WTC11 (cell line): Measurements from ENCODE around the gene RNF113B. TPM values are rescaled to one million over a fixed set of nuclear protein-coding genes. Genes with fewer than 3 reads are reported as not detected.

Source experiments
- ATAC-seq: fragments of 200-7000 bp; cut with Tn5 transposase; 2 replicates; pipeline ENCODE4 v1.10.0; 2021; ENCODE audit warnings: mild to moderate bottlenecking, moderate library complexity
- CTCF ChIA-PET: fragments of 300-600 bp; sonication (Branson Sonifier 250); formaldehyde crosslinking; loops from one replicate; lab custom pipeline; 2021; ENCODE audit warnings: antibody characterized with exemption; lab: Charles Lee
- POLR2A ChIA-PET: fragments of 350-600 bp; sonication (Branson Sonifier 250); formaldehyde crosslinking; loops from one replicate; lab custom pipeline; 2021; ENCODE audit warnings: antibody characterized with exemption; lab: Charles Lee
- DNase-seq: peaks from one replicate; pipeline ENCODE4 v3.0.0; 2021; ENCODE audit warnings: low spot score
- H3K27ac Mint-ChIP-seq: 2 replicates; pipeline ENCODE4 v1.8.0; 2021; ENCODE audit warnings: mixed read lengths
- H3K27me3 Mint-ChIP-seq: 2 replicates; pipeline ENCODE4 v1.8.0; 2021; ENCODE audit warnings: low read depth, mild to moderate bottlenecking, moderate library complexity, mixed read lengths
- H3K36me3 Mint-ChIP-seq: 2 replicates; pipeline ENCODE4 v1.8.0; 2021; ENCODE audit warnings: mixed read lengths
- H3K4me1 Mint-ChIP-seq: 2 replicates; pipeline ENCODE4 v1.8.0; 2022; ENCODE audit warnings: mixed read lengths
- H3K4me3 Mint-ChIP-seq: 2 replicates; pipeline ENCODE4 v1.8.0; 2021; ENCODE audit warnings: mild to moderate bottlenecking, moderate library complexity, mixed read lengths
- H3K9me3 Mint-ChIP-seq: 2 replicates; pipeline ENCODE4 v1.8.0; 2021; ENCODE audit warnings: mixed read lengths
- FOXP1 ChIP-seq: sonication (generic); formaldehyde crosslinking; IDR thresholded peaks from 2 replicates; pipeline ENCODE4 v1.8.0; 2022; ENCODE audit warnings: missing genetic modification reagents, mild to moderate bottlenecking, moderate library complexity, borderline replicate concordance
- GRHL2 ChIP-seq: fragments of 250-450 bp; sonication (Bioruptor Pico); IDR thresholded peaks from 2 replicates; pipeline ENCODE4 v1.8.0; 2022; ENCODE audit warnings: mild to moderate bottlenecking, moderate library complexity; ENCODE audit not compliant: insufficient replicate concordance, severe bottlenecking
- HMGA2 ChIP-seq: fragments of 250-450 bp; sonication (Bioruptor Pico); IDR thresholded peaks from 2 replicates; pipeline ENCODE4 v1.4.0; 2021; ENCODE audit warnings: mild to moderate bottlenecking, moderate library complexity
- JAZF1 ChIP-seq: fragments of 250-450 bp; sonication (Bioruptor Pico); IDR thresholded peaks from 2 replicates; pipeline ENCODE4 v1.9.0; 2021; ENCODE audit warnings: moderate library complexity, mild to moderate bottlenecking, inconsistent platforms
- KAT7 ChIP-seq: sonication (generic); formaldehyde crosslinking; IDR thresholded peaks from 2 replicates; pipeline ENCODE4 v1.8.1; 2023; ENCODE audit warnings: missing genetic modification reagents, mild to moderate bottlenecking, borderline replicate concordance
- MYBL2 ChIP-seq: sonication (generic); formaldehyde crosslinking; IDR thresholded peaks from 2 replicates; pipeline ENCODE4 v1.8.1; 2023; ENCODE audit warnings: mild to moderate bottlenecking, moderate library complexity, missing genetic modification reagents
- NFATC4 ChIP-seq: fragments of 250-450 bp; sonication (Bioruptor Pico); IDR thresholded peaks from 2 replicates; pipeline ENCODE4 v1.9.0; 2021; ENCODE audit warnings: mild to moderate bottlenecking
- OVOL2 ChIP-seq: fragments of 250-450 bp; sonication (Bioruptor Pico); IDR thresholded peaks from 2 replicates; pipeline ENCODE4 v1.9.0; 2021; ENCODE audit warnings: mild to moderate bottlenecking, borderline replicate concordance
- TEAD1 ChIP-seq: sonication (generic); formaldehyde crosslinking; IDR thresholded peaks from 2 replicates; pipeline ENCODE4 v1.8.0; 2022; ENCODE audit warnings: mild to moderate bottlenecking, missing genetic modification reagents
- TEAD4 ChIP-seq: sonication (generic); formaldehyde crosslinking; IDR thresholded peaks from 2 replicates; pipeline ENCODE4 v1.8.0; 2022; ENCODE audit warnings: mild to moderate bottlenecking, missing genetic modification reagents
- ZNF423 ChIP-seq: fragments of 250-450 bp; sonication (Bioruptor Pico); IDR thresholded peaks from 2 replicates; pipeline ENCODE4 v2.1.2; 2022; ENCODE audit warnings: mild to moderate bottlenecking, moderate library complexity
- total RNA-seq: library from RNA; stranded (reverse); gene quantifications from 3 replicates; pipeline ENCODE4 v1.2.3, GENCODE V29; 2021
- TF ChIP-seq, protein P1 (sequence below): fragments of 250-450 bp; sonication (Bioruptor Pico); conservative IDR thresholded peaks from 2 replicates; pipeline ENCODE4 v1.9.0; 2021; ENCODE audit warnings: mild to moderate bottlenecking
- TF ChIP-seq, protein P2 (sequence below): fragments of 250-450 bp; sonication (Bioruptor Pico); IDR thresholded peaks from 2 replicates; pipeline ENCODE4 v2.1.2; 2022; ENCODE audit warnings: mild to moderate bottlenecking, moderate library complexity
- TF ChIP-seq, protein P3 (sequence below): fragments of 200-600 bp; IDR thresholded peaks from 2 replicates; pipeline ENCODE4 v1.8.0; 2022; ENCODE audit warnings: antibody characterized with exemption
- TF ChIP-seq, protein P4 (sequence below): fragments of 250-450 bp; sonication (Bioruptor Pico); IDR thresholded peaks from 2 replicates; pipeline ENCODE4 v1.9.0; 2021; ENCODE audit warnings: mild to moderate bottlenecking
- TF ChIP-seq, protein P5 (sequence below): sonication (generic); formaldehyde crosslinking; IDR thresholded peaks from 2 replicates; pipeline ENCODE4 v1.8.1; 2023; ENCODE audit warnings: mild to moderate bottlenecking, missing genetic modification reagents
- TF ChIP-seq, protein P6 (sequence below): sonication (generic); formaldehyde crosslinking; IDR thresholded peaks from 2 replicates; pipeline ENCODE4 v1.8.1; 2022; ENCODE audit warnings: missing genetic modification reagents, borderline replicate concordance
- TF ChIP-seq, protein P7 (sequence below): sonication (generic); formaldehyde crosslinking; IDR thresholded peaks from 2 replicates; pipeline ENCODE4 v1.8.0; 2022; ENCODE audit warnings: mild to moderate bottlenecking, missing genetic modification reagents

Gene RNF113B
- total RNA-seq, 1 experiment from 2014 or later = not detected

DNA sequence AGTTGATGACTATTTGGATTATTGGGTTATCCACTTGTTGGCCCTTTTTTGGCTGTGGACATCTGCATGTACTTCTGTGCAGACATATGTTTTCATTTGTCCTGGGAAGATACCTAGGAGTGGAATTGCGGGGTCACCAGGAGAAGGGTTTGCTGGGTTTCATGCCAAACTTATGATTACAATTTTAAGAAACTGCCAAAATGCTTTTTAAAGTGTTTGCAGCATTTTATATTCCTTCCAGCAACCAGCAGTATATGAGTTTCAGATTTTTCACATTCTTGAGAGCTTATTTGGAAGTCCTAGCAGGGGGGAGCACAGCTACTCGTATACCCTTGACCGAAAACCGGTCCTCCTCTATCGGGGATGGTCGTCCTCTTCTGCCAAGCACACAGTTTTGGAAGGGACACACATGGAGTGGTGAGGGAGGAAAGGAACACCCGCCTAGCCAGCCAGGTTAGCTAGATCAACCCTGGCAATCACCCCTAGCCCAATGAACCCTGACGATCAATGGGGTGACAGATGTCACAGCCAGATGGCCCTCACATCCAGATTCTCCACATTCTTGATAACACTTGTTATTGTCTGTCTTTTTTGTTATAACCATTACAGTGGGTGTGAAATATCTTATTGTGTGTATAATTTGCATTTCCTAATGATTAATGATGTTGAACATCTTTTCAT lies 26.7 kb upstream of the RNF113B start:
- POLR2A ChIA-PET = no interaction called here
- DNase-seq = no peak

DNA sequence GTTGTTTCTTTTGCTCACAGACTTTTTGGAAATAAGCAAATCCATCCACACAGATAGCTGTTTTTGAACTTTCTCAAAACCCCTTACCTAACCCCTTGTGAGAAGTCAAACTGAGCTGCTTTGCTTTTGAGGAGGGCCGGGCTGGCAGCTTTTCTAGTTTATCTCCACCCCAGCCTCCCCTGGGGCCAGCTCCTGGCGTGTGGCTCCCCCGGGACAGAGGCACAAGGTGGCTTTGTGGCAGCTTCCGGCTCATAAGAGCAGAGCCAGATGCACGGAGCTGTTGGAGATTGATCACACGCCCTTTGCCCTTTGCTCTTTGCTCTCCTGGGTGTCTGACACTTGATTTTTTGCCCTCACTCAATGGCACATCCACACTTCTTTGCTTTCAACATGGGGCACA lies 24.9 kb upstream of the RNF113B start:
- peak overlapping the region; percentile 91 for H3K27ac Mint-ChIP-seq
- CTCF ChIA-PET = no interaction called here

More for the DNA sequence above, 26.7 kb upstream of the RNF113B start:
- Mint-ChIP-seq H3K27me3 (no peaks in the 10 kb centered on the region), H3K36me3 (peaks cover 36% of the 10 kb centered on the region), H3K9me3 (peaks cover 25% of the 10 kb centered on the region), H3K27ac (no peak overlapping the region), H3K4me3 (no peak overlapping the region), H3K4me1 (peaks cover 53% of the 10 kb centered on the region)
- TF ChIP-seq, protein P1, sequence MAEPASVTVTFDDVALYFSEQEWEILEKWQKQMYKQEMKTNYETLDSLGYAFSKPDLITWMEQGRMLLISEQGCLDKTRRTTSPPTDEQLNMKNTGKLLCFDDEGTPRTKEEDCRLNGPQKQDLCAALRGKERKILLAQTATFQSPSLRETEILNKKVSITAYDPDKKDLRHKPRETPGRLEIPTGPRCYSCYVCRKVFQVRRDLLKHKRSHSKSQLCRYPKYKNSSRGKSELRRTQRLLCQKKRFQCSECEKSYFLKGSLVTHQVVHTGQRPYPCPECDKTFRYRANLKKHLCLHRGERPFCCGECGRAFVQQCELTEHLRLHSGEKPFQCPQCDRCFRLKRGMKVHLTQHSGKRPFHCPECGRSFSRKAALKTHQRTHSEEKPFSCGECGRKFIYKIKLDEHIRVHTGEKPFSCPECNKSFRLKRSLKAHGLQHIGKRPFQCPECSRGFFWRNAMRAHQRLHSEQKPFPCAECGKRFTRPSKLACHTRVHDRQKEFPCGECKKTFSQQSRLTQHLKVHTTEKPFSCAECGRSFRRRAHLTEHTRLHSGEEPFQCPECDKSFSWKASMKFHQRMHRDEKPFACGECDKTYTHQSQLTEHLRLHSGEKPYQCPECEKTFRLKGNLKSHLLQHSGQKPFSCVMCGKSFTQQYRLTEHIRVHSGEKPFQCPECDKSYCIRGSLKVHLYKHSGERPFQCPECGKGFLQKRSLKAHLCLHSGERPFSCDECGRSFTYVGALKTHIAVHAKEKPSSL (CRISPR knock-in tag) = no peak
- no peak for TF ChIP-seq TEAD4 (CRISPR knock-in tag)
- TF ChIP-seq HMGA2 (CRISPR knock-in tag) = no peak
- no peak for TF ChIP-seq GRHL2 (CRISPR knock-in tag)
- no peak for TF ChIP-seq OVOL2 (CRISPR knock-in tag)
- TF ChIP-seq NFATC4 (CRISPR knock-in tag) = no peak
- TF ChIP-seq, protein P2, sequence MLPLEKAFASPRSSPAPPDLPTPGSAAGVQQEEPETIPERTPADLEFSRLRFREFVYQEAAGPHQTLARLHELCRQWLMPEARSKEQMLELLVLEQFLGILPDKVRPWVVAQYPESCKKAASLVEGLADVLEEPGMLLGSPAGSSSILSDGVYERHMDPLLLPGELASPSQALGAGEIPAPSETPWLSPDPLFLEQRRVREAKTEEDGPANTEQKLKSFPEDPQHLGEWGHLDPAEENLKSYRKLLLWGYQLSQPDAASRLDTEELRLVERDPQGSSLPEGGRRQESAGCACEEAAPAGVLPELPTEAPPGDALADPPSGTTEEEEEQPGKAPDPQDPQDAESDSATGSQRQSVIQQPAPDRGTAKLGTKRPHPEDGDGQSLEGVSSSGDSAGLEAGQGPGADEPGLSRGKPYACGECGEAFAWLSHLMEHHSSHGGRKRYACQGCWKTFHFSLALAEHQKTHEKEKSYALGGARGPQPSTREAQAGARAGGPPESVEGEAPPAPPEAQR (CRISPR knock-in tag) = no peak
- no peak for TF ChIP-seq JAZF1 (CRISPR knock-in tag)
- TF ChIP-seq, protein P3, sequence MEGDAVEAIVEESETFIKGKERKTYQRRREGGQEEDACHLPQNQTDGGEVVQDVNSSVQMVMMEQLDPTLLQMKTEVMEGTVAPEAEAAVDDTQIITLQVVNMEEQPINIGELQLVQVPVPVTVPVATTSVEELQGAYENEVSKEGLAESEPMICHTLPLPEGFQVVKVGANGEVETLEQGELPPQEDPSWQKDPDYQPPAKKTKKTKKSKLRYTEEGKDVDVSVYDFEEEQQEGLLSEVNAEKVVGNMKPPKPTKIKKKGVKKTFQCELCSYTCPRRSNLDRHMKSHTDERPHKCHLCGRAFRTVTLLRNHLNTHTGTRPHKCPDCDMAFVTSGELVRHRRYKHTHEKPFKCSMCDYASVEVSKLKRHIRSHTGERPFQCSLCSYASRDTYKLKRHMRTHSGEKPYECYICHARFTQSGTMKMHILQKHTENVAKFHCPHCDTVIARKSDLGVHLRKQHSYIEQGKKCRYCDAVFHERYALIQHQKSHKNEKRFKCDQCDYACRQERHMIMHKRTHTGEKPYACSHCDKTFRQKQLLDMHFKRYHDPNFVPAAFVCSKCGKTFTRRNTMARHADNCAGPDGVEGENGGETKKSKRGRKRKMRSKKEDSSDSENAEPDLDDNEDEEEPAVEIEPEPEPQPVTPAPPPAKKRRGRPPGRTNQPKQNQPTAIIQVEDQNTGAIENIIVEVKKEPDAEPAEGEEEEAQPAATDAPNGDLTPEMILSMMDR = no peak
- TF ChIP-seq, protein P4, sequence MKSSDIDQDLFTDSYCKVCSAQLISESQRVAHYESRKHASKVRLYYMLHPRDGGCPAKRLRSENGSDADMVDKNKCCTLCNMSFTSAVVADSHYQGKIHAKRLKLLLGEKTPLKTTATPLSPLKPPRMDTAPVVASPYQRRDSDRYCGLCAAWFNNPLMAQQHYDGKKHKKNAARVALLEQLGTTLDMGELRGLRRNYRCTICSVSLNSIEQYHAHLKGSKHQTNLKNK = no peak
- no peak for TF ChIP-seq KAT7 (CRISPR knock-in tag)
- TF ChIP-seq, protein P5, sequence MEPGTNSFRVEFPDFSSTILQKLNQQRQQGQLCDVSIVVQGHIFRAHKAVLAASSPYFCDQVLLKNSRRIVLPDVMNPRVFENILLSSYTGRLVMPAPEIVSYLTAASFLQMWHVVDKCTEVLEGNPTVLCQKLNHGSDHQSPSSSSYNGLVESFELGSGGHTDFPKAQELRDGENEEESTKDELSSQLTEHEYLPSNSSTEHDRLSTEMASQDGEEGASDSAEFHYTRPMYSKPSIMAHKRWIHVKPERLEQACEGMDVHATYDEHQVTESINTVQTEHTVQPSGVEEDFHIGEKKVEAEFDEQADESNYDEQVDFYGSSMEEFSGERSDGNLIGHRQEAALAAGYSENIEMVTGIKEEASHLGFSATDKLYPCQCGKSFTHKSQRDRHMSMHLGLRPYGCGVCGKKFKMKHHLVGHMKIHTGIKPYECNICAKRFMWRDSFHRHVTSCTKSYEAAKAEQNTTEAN (CRISPR knock-in tag) = no peak
- no peak for TF ChIP-seq FOXP1 (CRISPR knock-in tag)
- TF ChIP-seq, protein P6, sequence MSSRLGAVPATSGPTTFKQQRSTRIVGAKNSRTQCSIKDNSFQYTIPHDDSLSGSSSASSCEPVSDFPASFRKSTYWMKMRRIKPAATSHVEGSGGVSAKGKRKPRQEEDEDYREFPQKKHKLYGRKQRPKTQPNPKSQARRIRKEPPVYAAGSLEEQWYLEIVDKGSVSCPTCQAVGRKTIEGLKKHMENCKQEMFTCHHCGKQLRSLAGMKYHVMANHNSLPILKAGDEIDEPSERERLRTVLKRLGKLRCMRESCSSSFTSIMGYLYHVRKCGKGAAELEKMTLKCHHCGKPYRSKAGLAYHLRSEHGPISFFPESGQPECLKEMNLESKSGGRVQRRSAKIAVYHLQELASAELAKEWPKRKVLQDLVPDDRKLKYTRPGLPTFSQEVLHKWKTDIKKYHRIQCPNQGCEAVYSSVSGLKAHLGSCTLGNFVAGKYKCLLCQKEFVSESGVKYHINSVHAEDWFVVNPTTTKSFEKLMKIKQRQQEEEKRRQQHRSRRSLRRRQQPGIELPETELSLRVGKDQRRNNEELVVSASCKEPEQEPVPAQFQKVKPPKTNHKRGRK (CRISPR knock-in tag) = no peak
- no peak for TF ChIP-seq MYBL2 (CRISPR knock-in tag)
- no peak for ATAC-seq
- CTCF ChIA-PET = no interaction called here

More for the DNA sequence above, 24.9 kb upstream of the RNF113B start:
- H3K27me3 Mint-ChIP-seq = no peaks in the 10 kb centered on the region
- peaks cover 28% of the 10 kb centered on the region for H3K9me3 Mint-ChIP-seq
- no peak for TF ChIP-seq TEAD1 (CRISPR knock-in tag)
- TF ChIP-seq, protein P7, sequence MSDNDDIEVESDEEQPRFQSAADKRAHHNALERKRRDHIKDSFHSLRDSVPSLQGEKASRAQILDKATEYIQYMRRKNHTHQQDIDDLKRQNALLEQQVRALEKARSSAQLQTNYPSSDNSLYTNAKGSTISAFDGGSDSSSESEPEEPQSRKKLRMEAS = 0 out of 2 replicates have a peak, but pooled peaks have one; percentile 28
- TF ChIP-seq ZNF423 (CRISPR knock-in tag) = peak; percentile 49; the same call in 1 of the 2 replicates
- H3K4me3 Mint-ChIP-seq = peak overlapping the region; percentile 16
- POLR2A ChIA-PET = interaction anchor here (1.4 kb wide), 1 partner anchor 10 kb away, joined by 3 read pairs; no protein-coding TSS in a partner anchor
- peaks cover 38% of the 10 kb centered on the region for H3K36me3 Mint-ChIP-seq
- no peak for DNase-seq
- no peak; the same call in 1 of the 2 replicates for ATAC-seq
- H3K4me1 Mint-ChIP-seq = peaks cover 48% of the 10 kb centered on the region
